ENCODE results near the gene SLC44A3.

SLC44A3 gene

GRCh38 chr1:94819945-94820746 lies at the start of gene SLC44A3:
SLC44A3 (plus strand) TSS chr1:94820357; CDS start chr1:94820452, 95 bp downstream.
- POLR2A ChIA-PET: no interaction called here
- peak within 1 kb of the TSS; percentile 61 for H3K4me3 ChIP-seq (ENCODE audit: low read depth, low read length)
- no peak for DNase-seq (ENCODE audit: low read depth, low spot score)
- peak; percentile 26 for TF ChIP-seq CTCF (IDR thresholded peaks at IDR 0.05; ENCODE audit: insufficient read depth, low read length, missing control alignments)
- CTCF ChIA-PET: interaction anchor here (0.7 to 1.3 kb wide), 7 partner anchors 13 to 230 kb away, joined by 3 to 4 read pairs (median 3); no protein-coding TSS in a partner anchor

GRCh38 chr1:94772230-94772641 lies 47.9 kb upstream of the SLC44A3 start:
- ChIA-PET POLR2A (no interaction called here), CTCF (no interaction called here)
- no peak for DNase-seq (ENCODE audit: low read depth, low spot score)
- H3K4me3 ChIP-seq (ENCODE audit: low read depth, low read length): no peak overlapping the region
- no peak for TF ChIP-seq CTCF (IDR thresholded peaks at IDR 0.05; ENCODE audit: insufficient read depth, low read length, missing control alignments)

GRCh38 chr1:94772845-94773244 lies 47.3 kb upstream of the SLC44A3 start:
- no peak overlapping the region for H3K4me3 ChIP-seq (ENCODE audit: low read depth, low read length)
- ChIA-PET POLR2A (no interaction called here), CTCF (no interaction called here)
- no peak for TF ChIP-seq CTCF (IDR thresholded peaks at IDR 0.05; ENCODE audit: insufficient read depth, low read length, missing control alignments)
- DNase-seq (ENCODE audit: low read depth, low spot score): no peak

GRCh38 chr1:94773296-94773809 lies 46.8 kb upstream of the SLC44A3 start:
- ChIA-PET POLR2A (no interaction called here), CTCF (no interaction called here)
- DNase-seq (ENCODE audit: low read depth, low spot score): no peak
- H3K4me3 ChIP-seq (ENCODE audit: low read depth, low read length): no peak overlapping the region
- no peak for TF ChIP-seq CTCF (IDR thresholded peaks at IDR 0.05; ENCODE audit: insufficient read depth, low read length, missing control alignments)

- CTCF ChIA-PET: interaction anchor here (1.0 kb wide), 1 partner anchor 17 kb away, joined by 3 read pairs; no protein-coding TSS in a partner anchor
- no peak for DNase-seq (ENCODE audit: low read depth, low spot score)
- POLR2A ChIA-PET: no interaction called here
- no peak for TF ChIP-seq CTCF (IDR thresholded peaks at IDR 0.05; ENCODE audit: insufficient read depth, low read length, missing control alignments)
- H3K4me3 ChIP-seq (ENCODE audit: low read depth, low read length): no peak overlapping the region
These were observed 46.2 kb upstream of the SLC44A3 start for GRCh38 chr1:94773931-94774422.

- DNase-seq (ENCODE audit: low read depth, low spot score): no peak
- ChIA-PET CTCF (interaction anchor here (0.9 to 1.7 kb wide), 3 partner anchors 26 to 254 kb away, joined by 3 to 5 read pairs (median 3); no protein-coding TSS in a partner anchor), POLR2A (no interaction called here)
- TF ChIP-seq CTCF (IDR thresholded peaks at IDR 0.05; ENCODE audit: insufficient read depth, low read length, missing control alignments): no peak
- H3K4me3 ChIP-seq (ENCODE audit: low read depth, low read length): no peak overlapping the region
These were observed 43.7 kb upstream of the SLC44A3 start for GRCh38 chr1:94776474-94776873.

All from AG04449 (cell line).